PFSK-1 (cell line): ENCODE data around the gene TAF6.

Experiments
- FOXP2 ChIP-seq: optimal IDR thresholded peaks from 2 replicates; pipeline ENCODE3; 2011; ENCODE audit warnings: borderline replicate concordance, control low read depth, inconsistent platforms; ENCODE audit not compliant: insufficient read depth; ENCODE audit errors: extremely low read length, extremely low read depth
- POLR2AphosphoS5 ChIP-seq: IDR thresholded peaks from 2 replicates; pipeline ENCODE4 v1.6.1; 2012; ENCODE audit warnings: low read depth, mild to moderate bottlenecking, control low read depth, low read length, moderate library complexity
- REST ChIP-seq, 2 experiments: IDR thresholded peaks; 2 replicates each; pipeline versions ENCODE4 v1.6.1 to v1.8.0; 2011 to 2012; ENCODE audit warnings: low read depth in 2 of 2, low read length in 2 of 2, control low read depth in 1 of 2, inconsistent platforms in 1 of 2, mild to moderate bottlenecking in 1 of 2, moderate library complexity in 1 of 2; ENCODE audit not compliant: insufficient read depth in 1 of 2
- SIN3A ChIP-seq: IDR thresholded peaks from 2 replicates; pipeline ENCODE4 v1.6.1; 2012; ENCODE audit warnings: mild to moderate bottlenecking, low read length, moderate library complexity, borderline replicate concordance; ENCODE audit not compliant: insufficient read depth
- TAF1 ChIP-seq: IDR thresholded peaks from 2 replicates; pipeline ENCODE4 v1.6.1; 2012; ENCODE audit warnings: low read length, control low read depth, borderline replicate concordance; ENCODE audit not compliant: insufficient read depth

The TAF6 gene

GRCh38 chr7:100141555-100141949, 22.4 kb upstream of the TAF6 start:
- TF ChIP-seq SIN3A (no peak), FOXP2 (no peak), REST (IDR thresholded peaks at IDR 0.05; ENCODE audit: insufficient read depth in 1 of 2, low read depth in 2 of 2, low read length in 2 of 2) (no peak), POLR2AphosphoS5 (no peak), TAF1 (no peak)

DNA sequence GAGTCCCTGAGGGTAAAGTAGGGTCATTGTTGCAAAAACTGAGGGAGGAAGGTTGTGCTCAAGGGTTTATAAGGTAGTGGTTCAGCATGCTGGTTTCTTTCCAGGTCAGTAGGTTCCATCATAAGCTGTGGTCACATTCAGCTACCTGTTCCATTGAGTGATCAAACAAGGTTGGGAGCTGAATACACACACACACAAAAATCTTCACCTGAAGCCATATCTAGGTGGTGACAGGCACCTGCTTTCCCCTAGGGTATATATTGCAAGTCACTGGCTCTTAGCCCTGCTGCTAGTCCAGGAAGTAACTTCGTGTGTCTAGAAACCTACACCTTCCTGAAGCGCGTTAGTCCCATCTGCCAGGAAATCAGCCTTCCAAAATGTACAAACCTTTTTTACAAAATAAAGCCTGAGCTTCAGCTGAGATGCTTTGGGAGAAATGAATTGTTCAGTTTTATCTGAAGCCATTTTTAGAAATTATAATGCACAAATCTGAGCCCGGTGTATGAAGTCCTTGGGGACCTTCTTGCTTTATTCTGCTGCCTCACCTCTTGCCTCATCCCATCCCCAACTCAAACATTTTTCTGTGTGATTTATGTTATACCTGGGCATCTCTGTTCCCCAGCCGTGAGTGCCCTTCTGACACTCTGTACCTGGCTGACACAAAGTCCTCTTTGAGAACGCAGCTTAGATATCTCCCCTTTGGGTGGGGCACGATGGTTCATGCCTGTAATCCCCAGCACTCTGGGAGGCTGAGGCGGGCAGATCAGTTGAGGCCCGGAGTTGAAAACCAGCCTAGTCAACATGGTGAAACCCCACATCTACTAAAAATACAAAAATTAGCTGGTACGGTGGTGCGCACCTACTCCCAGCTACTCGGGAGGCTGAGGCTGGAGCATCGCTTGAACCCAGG, 18.9 kb upstream of the TAF6 start:
- TF ChIP-seq SIN3A (no peak), TAF1 (no peak), POLR2AphosphoS5 (no peak), REST (IDR thresholded peaks at IDR 0.05; ENCODE audit: insufficient read depth in 1 of 2, low read depth in 2 of 2, low read length in 2 of 2) (no peak), FOXP2 (no peak)

DNA sequence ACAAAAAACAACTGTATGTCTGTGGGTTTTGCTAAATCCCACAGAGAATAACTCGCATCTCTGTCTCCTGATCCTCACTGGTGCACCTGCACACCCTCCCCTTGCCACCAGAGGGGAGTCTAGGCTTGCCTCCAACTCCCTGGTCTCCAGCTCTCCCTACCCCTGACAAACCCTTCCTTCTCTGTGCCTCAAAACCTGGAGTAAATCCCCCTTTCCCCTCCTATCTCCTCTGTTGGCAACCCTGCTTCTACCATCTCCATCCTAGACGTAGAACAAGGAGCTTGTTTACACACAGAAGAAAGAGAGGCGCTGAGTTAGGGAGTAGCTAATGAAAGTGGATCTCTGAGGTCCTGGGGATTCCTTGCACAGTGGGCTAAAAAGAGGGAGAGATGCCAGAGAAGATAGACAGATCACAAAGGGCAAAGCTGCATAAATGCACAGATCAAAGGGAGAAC, 13.6 kb upstream of the TAF6 start:
- TF ChIP-seq FOXP2 = no peak
- TF ChIP-seq SIN3A = no peak
- no peak for TF ChIP-seq TAF1
- no peak for TF ChIP-seq POLR2AphosphoS5
- no peak for TF ChIP-seq REST (IDR thresholded peaks at IDR 0.05; ENCODE audit: insufficient read depth in 1 of 2, low read depth in 2 of 2, low read length in 2 of 2)

GRCh38 chr7:100132126-100132525, 13.0 kb upstream of the TAF6 start:
- TF ChIP-seq SIN3A (no peak), POLR2AphosphoS5 (no peak), TAF1 (no peak), REST (IDR thresholded peaks at IDR 0.05; ENCODE audit: insufficient read depth in 1 of 2, low read depth in 2 of 2, low read length in 2 of 2) (no peak), FOXP2 (no peak)
